GM13976 (cell line): ENCODE measurements around the gene ANKRD60.

ENCODE experiments used
- DNase-seq: peaks from one replicate; pipeline ENCODE4 v3.0.0; 2012; ENCODE audit warnings: low spot score
- in situ Hi-C: fragments of 300-500 bp; cut with MboI; formaldehyde crosslinking; loops from one replicate; pipeline ENCODE4 v1.12.0; 2022; ENCODE audit warnings: low sequenced_read_pairs, mixed read lengths, inconsistent platforms; ENCODE audit not compliant: unreplicated experiment
- TF ChIP-seq, protein P1 (sequence below): IDR thresholded peaks from 2 replicates; pipeline ENCODE4 v1.5.1; 2012; ENCODE audit warnings: borderline replicate concordance, mild to moderate bottlenecking; ENCODE audit not compliant: insufficient read depth; ENCODE audit errors: extremely low read depth, missing control alignments, control extremely low read depth

Gene ANKRD60

DNA sequence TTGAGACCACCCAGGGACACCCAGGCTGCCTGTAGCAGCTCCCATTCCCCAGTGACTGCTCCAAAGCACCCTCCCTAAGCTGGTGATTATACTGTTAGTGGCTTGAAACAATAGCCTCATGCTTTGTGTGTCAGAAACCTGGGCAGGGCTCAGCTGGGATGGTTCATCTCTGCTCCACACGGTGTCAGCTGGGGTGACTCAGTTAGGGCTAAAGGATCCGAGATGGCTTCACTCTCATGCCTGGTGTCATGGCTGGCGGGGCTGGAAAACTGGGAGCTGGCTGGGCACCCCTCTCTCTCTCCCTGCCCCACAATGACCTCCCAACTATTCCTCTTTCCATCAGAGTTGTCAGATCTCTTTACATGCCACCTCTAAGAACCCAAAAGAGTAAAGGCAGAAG is 44.4 kb downstream of the ANKRD60 start:
- TF ChIP-seq, protein P1, sequence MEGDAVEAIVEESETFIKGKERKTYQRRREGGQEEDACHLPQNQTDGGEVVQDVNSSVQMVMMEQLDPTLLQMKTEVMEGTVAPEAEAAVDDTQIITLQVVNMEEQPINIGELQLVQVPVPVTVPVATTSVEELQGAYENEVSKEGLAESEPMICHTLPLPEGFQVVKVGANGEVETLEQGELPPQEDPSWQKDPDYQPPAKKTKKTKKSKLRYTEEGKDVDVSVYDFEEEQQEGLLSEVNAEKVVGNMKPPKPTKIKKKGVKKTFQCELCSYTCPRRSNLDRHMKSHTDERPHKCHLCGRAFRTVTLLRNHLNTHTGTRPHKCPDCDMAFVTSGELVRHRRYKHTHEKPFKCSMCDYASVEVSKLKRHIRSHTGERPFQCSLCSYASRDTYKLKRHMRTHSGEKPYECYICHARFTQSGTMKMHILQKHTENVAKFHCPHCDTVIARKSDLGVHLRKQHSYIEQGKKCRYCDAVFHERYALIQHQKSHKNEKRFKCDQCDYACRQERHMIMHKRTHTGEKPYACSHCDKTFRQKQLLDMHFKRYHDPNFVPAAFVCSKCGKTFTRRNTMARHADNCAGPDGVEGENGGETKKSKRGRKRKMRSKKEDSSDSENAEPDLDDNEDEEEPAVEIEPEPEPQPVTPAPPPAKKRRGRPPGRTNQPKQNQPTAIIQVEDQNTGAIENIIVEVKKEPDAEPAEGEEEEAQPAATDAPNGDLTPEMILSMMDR: no peak
- in situ Hi-C loops: loop anchor here (25.0 kb wide), 2 partner anchors 572 to 797 kb away; partner anchors contain the start of genes RBM38 and ZBP1
- no peak for DNase-seq

DNA sequence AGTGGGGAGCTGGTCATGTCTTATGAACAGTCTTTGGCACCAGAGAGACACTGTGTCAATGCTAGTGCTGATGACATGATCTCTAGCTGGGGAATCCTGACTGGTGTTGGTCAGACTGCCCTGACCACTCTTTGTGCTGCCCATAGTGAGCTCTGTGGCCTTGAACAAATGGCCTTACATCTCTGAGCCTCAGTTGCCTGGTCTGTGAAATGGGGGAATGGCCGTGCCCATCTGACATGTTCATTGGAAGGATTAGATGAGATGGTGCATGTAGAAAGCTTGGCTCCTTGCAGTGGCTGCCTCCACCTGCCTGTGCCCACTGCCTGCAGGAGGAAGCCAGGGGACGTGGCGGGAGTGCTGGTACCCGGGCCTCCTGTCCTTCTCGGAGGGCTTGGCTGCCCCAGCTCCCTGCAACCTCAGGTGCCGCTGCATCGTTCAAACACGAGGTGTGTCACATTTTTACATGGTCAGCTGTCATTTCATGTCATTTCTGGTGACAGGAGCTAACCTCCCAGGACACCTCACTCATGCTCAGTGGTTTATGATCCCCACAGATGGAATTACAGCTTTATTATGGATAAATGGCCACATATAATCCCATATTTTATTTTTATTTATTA is 45.8 kb downstream of the ANKRD60 start:
- TF ChIP-seq, protein P1: no peak
- in situ Hi-C loops: loop anchor here (25.0 kb wide), 2 partner anchors 570 to 795 kb away; partner anchors contain the start of genes RBM38 and ZBP1
- DNase-seq: no peak

DNA sequence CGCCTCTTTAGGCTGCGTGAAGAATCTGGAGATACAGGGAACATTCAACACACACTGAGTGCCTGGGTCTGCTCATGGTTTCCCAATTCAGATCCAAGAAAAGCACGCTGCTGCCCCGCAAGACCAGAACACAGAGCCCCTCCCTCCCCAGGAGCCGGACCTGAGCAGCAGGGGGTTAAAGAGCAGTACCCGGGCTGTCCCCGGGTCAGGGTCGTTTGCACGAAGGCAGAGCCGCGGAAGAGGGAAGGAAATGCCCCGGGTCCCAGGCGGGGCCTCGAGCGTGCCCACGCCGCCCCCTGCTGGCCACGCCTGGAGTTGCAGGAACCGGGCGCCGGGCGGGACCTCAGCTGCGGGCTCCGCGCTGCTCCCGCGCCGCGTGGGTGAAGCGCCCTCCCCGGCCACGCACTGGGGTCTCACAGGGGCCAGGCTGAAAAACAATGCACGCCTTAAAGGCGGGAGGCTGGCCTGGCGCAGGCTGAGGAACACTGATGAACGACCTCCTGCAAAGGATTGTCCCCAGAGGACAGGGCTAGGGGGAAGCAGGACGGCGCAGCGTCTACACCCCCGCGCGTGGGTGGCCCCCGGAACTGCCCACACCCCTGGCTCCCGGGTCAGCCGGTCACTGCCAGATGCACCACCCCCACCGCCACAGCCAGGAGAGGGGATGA is 48.9 kb downstream of the ANKRD60 start:
- in situ Hi-C loops: loop anchor here (25.0 kb wide), 2 partner anchors 567 to 792 kb away; partner anchors contain the start of genes RBM38 and ZBP1
- peak; percentile 88 for DNase-seq
- TF ChIP-seq, protein P1: peak; percentile 93

DNA sequence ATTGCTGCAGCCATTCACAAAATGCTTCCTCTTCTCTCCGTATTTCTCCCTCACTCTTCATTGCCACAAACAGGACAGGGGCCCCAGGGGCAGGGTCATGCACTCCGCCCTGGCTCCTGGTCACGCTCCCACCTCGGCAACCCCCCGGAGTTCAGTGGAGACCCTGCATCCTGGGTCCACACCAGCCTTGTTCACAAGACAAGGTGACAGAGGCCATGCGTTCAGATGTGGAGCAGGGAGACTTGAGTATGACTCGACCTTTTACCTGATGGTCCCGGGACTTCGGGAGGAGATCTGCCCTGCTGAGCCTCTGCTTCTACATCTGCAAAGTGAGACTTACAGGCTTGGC is 49.4 kb downstream of the ANKRD60 start:
- TF ChIP-seq, protein P1: no peak
- in situ Hi-C loops: loop anchor here (25.0 kb wide), 2 partner anchors 567 to 792 kb away; partner anchors contain the start of genes RBM38 and ZBP1
- no peak for DNase-seq

DNA sequence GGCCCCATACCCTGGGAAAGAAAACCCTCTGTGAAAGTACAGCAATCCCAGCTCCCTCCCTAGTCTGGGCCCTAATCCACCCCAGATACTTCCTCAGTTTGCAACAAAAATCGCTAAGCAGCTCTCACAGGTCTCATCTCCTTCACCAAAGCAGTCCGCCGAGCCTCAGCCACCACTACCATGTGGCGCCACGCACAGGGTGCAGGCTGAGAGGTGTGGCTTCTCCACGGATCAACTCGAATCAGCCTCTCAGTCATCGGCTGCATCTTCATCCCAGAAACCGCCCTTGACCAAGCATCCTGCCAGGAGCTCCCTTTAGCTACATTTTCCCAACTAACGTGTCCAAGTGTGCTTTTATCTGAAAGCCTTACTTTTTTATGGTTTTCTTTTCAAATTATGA is 50.7 kb downstream of the ANKRD60 start:
- TF ChIP-seq, protein P1: no peak
- in situ Hi-C loops: loop anchor here (25.0 kb wide), 2 partner anchors 565 to 790 kb away; partner anchors contain the start of genes RBM38 and ZBP1

DNA sequence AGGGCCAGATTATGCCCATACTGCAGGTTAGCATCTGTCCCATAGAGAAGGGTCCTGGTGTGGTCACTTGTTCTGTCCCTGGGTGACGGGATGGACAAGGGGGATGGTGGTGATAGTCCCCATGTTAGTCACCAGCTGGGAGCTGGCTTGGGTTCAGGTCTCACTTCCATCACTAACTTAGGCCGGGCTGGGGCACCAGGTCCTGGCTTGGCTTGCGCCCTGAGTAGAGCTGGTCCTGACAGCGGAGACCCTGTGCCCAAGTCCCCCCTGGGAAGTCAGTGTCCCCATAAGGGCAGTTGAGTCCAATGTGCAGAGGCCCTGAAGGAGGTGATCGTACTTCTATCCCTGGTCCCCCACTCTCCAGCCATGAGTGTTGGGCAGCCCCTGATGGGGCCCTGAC is 52.6 kb downstream of the ANKRD60 start:
- TF ChIP-seq, protein P1: no peak
- in situ Hi-C loops: loop anchor here (25.0 kb wide), 2 partner anchors 564 to 789 kb away; partner anchors contain the start of genes RBM38 and ZBP1
- no peak for DNase-seq

More for the DNA sequence above, 50.7 kb downstream of the ANKRD60 start:
- DNase-seq: no peak
